Gastroesophageal sphincter (tissue), 3 donors: Measurements from ENCODE around the gene MEIS2.

ENCODE experiments used
- POLR2A ChIP-seq, 2 donors: fragments of 450-650 bp; IDR thresholded peaks; one replicate each; pipeline ENCODE4 v1.6.1; 2017; ENCODE audit warnings: antibody characterized with exemption in 2 of 2, mild to moderate bottlenecking in 2 of 2, moderate library complexity in 1 of 2
- POLR2AphosphoS5 ChIP-seq: sonication (generic); formaldehyde crosslinking; IDR thresholded peaks from one replicate; pipeline ENCODE4 v1.6.1; 2017; ENCODE audit warnings: antibody characterized with exemption
- TF ChIP-seq, protein P1 (sequence below), 4 experiments: fragments of 200-600 bp in 2 of 4; fragments of 450-650 bp in 2 of 4; sonication (generic) in 1 of 4; IDR thresholded peaks; one replicate each; pipeline ENCODE4 v1.5.1; 2017 to 2019; ENCODE audit warnings: antibody characterized with exemption in 4 of 4, mild to moderate bottlenecking in 2 of 4, moderate library complexity in 2 of 4

DNA sequence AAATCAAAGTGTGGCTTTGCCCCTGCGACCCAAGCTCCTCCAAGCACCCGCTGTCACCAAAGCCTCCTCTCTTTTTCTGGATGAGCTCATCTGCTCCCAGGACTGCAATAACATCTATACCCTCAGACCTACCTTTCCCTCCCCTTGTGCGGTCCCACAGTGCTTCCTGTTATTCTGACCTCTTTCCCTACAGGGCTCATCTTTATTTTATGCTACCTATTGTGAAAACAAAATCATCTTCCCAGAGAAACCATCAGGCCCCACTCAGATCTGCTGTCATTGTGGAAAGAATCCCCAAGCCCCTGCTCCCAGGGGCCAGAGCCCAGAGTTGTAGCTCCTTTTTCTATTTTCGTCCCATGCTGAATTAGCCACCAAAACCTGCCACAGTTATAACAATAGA is 162.2 kb downstream of the MEIS2 start:
- TF ChIP-seq POLR2AphosphoS5 (no peak), POLR2A (IDR thresholded peaks at IDR 0.05) (no peak)
- TF ChIP-seq, protein P1, sequence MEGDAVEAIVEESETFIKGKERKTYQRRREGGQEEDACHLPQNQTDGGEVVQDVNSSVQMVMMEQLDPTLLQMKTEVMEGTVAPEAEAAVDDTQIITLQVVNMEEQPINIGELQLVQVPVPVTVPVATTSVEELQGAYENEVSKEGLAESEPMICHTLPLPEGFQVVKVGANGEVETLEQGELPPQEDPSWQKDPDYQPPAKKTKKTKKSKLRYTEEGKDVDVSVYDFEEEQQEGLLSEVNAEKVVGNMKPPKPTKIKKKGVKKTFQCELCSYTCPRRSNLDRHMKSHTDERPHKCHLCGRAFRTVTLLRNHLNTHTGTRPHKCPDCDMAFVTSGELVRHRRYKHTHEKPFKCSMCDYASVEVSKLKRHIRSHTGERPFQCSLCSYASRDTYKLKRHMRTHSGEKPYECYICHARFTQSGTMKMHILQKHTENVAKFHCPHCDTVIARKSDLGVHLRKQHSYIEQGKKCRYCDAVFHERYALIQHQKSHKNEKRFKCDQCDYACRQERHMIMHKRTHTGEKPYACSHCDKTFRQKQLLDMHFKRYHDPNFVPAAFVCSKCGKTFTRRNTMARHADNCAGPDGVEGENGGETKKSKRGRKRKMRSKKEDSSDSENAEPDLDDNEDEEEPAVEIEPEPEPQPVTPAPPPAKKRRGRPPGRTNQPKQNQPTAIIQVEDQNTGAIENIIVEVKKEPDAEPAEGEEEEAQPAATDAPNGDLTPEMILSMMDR (IDR thresholded peaks at IDR 0.05) = no peak
